Activated naive CD4-positive, alpha-beta T cell treated with anti-CD3 and anti-CD28 coated beads for 36 hours (primary cell): Measurements from ENCODE around the gene NFX1. TPM values are rescaled to one million over a fixed set of nuclear protein-coding genes. Genes with fewer than 3 reads are reported as not detected.

ENCODE experiments used
- CTCF ChIA-PET: fragments of 350-600 bp; sonication (Branson Sonifier 250); formaldehyde crosslinking; loops from one replicate; lab custom pipeline; 2021; ENCODE audit warnings: antibody characterized with exemption; lab: Charles Lee
- DNase-seq: peaks from one replicate; pipeline ENCODE4 v3.0.0-alpha.2; 2020
- H3K27ac Mint-ChIP-seq: one replicate; pipeline ENCODE4 v1.8.0; 2021; ENCODE audit warnings: mild to moderate bottlenecking, mixed read lengths
- H3K27me3 Mint-ChIP-seq: one replicate; pipeline ENCODE4 v1.8.0; 2021; ENCODE audit warnings: low read depth, mixed read lengths
- H3K36me3 Mint-ChIP-seq: one replicate; pipeline ENCODE4 v1.8.0; 2021; ENCODE audit warnings: low read depth, mixed read lengths
- H3K4me1 Mint-ChIP-seq: one replicate; pipeline ENCODE4 v1.8.0; 2021; ENCODE audit warnings: low read depth, mixed read lengths
- H3K4me3 Mint-ChIP-seq: one replicate; pipeline ENCODE4 v1.8.0; 2021; ENCODE audit warnings: mild to moderate bottlenecking, moderate library complexity, mixed read lengths
- H3K9me3 Mint-ChIP-seq: one replicate; pipeline ENCODE4 v1.8.0; 2021; ENCODE audit warnings: mixed read lengths
- intact Hi-C: fragments of 100-400 bp; cut with micrococcal nuclease; formaldehyde crosslinking; loops from one replicate; pipeline ENCODE4 v1.15.1; 2023
- total RNA-seq, 2 experiments: library from RNA; stranded (reverse); gene quantifications; one replicate each; pipeline ENCODE4 v1.2.3, GENCODE V29; 2021

The NFX1 gene
- total RNA-seq: 10 to 100 TPM; 32.4 to 32.6 TPM

DNA sequence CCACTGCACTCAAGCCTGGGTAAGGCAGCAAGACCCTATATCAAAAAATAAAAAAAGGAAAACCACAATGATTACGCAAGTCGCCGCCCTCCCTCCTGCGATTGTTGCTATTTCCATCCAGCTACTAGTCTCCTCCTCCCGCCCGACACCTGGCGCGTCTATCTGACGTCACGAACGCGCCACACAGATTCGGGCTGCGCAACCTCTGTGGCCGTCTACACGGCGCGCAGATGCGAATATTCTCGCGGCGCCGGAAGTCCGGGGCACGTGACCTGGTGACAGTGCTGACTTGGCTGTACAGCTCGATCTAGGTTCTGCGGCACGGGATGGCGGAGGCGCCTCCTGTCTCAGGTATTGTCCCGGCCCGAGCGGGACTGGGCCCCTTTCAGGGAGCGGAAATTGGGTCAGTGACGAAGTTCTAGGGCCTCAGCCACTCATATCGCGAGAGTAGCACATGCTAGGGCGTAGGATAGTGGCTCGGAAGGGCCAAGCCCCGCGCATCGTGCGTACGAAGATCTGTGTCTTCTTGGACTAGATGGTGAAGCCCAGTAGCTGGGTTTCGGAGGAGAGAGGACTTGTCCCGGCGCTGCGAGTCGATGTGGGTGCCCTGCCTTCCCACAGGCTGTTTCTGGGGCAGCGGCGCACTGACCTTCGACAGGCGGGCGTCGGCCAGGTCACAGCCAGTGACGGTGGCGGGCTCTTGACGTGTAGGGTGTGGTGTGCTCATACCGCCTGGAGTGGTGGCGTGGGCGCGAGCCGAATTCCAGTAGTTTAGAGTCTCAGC lies at the start of gene NFX1:
NFX1 (plus strand) TSS at position 270 of the 784 bp plus-strand sequence; CDS start at position 327, 57 bp downstream.
- H3K4me1 Mint-ChIP-seq: peaks cover 55% of the 10 kb centered on the region
- no peaks in the 10 kb centered on the region for H3K9me3 Mint-ChIP-seq
- H3K27ac Mint-ChIP-seq: peak within 1 kb of the TSS; percentile 99
- peak within 1 kb of the TSS; percentile 87 for H3K4me3 Mint-ChIP-seq
- no peaks in the 10 kb centered on the region for H3K27me3 Mint-ChIP-seq
- H3K36me3 Mint-ChIP-seq: peaks cover 28% of the 10 kb centered on the region
- DNase-seq: peak; percentile 99
- CTCF ChIA-PET: interaction anchor here (0.7 to 1.6 kb wide), 6 partner anchors 20 to 85 kb away, joined by 3 to 6 read pairs (median 4); no protein-coding TSS in a partner anchor
- intact Hi-C loops: loop anchor here (1.0 to 2.0 kb wide), 14 partner anchors 16 to 888 kb away; partner anchors contain the start of genes APTX, B4GALT1, BAG1 and DNAJA1

DNA sequence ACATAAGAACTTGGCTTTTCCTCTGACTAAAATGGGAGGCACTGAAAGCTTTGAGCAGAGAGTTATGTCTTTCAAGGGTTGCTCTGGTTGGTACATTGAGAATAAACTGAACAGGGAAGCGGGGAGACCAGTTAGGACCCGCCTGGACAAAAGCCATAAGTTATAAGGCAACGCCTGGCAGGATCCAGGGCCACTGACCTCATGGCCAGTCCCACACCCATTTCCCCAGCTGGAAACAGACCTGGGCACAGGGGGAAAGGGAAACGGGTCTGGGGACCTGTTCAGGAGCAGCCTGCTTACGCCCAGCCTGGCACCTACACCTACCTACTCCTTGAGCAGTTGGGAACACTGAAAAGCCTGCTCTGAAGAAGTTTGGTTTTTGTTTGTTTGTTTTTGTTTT lies 49.0 kb upstream of the NFX1 start:
- Mint-ChIP-seq H3K4me1 (no peaks in the 10 kb centered on the region), H3K36me3 (no peaks in the 10 kb centered on the region), H3K27me3 (peaks cover 2% of the 10 kb centered on the region), H3K4me3 (no peak overlapping the region), H3K27ac (no peak overlapping the region), H3K9me3 (no peaks in the 10 kb centered on the region)
- CTCF ChIA-PET: interaction anchor here (1.0 to 3.6 kb wide), 3 partner anchors 13 to 71 kb away, joined by 3 to 13 read pairs (median 3); no protein-coding TSS in a partner anchor
- no peak for DNase-seq
- intact Hi-C loops: no loop called here

DNA sequence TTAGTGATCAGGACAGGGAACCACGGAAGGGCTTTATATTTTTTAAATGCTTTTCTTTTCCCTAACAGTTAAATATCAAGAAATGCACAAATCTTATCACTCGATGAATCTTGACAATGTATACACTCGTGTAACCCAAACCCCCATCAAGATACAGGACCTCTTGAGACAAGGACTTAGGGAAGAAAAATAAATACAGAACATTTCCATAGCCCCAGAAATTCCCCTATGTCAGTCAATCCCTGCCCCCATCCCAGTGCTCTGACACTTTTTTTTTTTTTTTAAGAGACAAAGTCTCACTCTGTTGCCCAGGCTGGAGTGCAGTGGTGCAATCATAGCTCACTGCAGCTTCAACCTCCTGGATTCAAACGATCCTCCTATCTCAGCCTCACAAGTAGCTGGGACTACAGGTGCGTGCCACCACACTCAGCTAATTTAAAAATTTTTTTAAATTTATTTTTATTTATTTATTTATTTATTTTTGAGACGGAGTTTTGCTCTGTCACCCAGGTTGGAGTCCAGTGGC lies 47.6 kb upstream of the NFX1 start:
- Mint-ChIP-seq H3K27ac (no peak overlapping the region), H3K27me3 (peaks cover 2% of the 10 kb centered on the region), H3K4me1 (no peaks in the 10 kb centered on the region), H3K4me3 (no peak overlapping the region), H3K36me3 (peaks cover 5% of the 10 kb centered on the region), H3K9me3 (no peaks in the 10 kb centered on the region)
- CTCF ChIA-PET: interaction anchor here (1.0 to 3.6 kb wide), 2 partner anchors 10 to 17 kb away, joined by 3 to 13 read pairs; no protein-coding TSS in a partner anchor
- intact Hi-C loops: no loop called here
- no peak for DNase-seq

GRCh38 chr9:33244137-33244784 lies 46.1 kb upstream of the NFX1 start:
- DNase-seq: no peak
- Mint-ChIP-seq H3K4me1 (no peaks in the 10 kb centered on the region), H3K27me3 (peaks cover 2% of the 10 kb centered on the region), H3K4me3 (no peak overlapping the region), H3K36me3 (peaks cover 12% of the 10 kb centered on the region), H3K27ac (no peak overlapping the region), H3K9me3 (no peaks in the 10 kb centered on the region)
- CTCF ChIA-PET: interaction anchor here (1.1 kb wide), 1 partner anchor 18 kb away, joined by 4 read pairs; no protein-coding TSS in a partner anchor
- intact Hi-C loops: no loop called here

DNA sequence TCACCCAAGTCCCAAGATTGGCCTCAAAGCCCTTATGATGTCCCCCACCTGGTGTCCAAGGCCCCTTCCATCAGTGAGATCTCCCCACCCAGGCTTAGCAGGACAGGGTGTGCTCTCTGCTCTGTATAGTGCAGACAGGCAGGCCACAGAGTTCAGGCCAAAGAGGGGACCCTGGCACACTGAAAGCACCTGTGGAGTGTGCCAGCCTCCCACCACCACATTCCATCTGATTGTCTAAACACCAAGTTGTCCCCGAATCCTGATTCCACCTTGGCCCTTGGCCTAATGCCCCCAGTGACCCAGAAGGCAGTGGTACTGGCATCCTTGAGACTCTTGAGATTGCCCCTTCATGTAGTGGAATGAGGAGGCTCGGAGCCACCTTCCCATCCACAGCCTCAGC lies 45.0 kb upstream of the NFX1 start:
- Mint-ChIP-seq H3K4me3 (no peak overlapping the region), H3K4me1 (no peaks in the 10 kb centered on the region), H3K9me3 (no peaks in the 10 kb centered on the region), H3K36me3 (peaks cover 12% of the 10 kb centered on the region), H3K27me3 (no peaks in the 10 kb centered on the region), H3K27ac (no peak overlapping the region)
- no peak for DNase-seq
- CTCF ChIA-PET: no interaction called here
- intact Hi-C loops: no loop called here

- no peaks in the 10 kb centered on the region for H3K4me1 Mint-ChIP-seq
- intact Hi-C loops: no loop called here
- DNase-seq: no peak
- H3K4me3 Mint-ChIP-seq: no peak overlapping the region
- no peak overlapping the region for H3K27ac Mint-ChIP-seq
- no peaks in the 10 kb centered on the region for H3K27me3 Mint-ChIP-seq
- CTCF ChIA-PET: interaction anchor here (0.8 kb wide), 1 partner anchor 20 kb away, joined by 3 read pairs; no protein-coding TSS in a partner anchor
- peaks cover 16% of the 10 kb centered on the region for H3K36me3 Mint-ChIP-seq
- H3K9me3 Mint-ChIP-seq: no peaks in the 10 kb centered on the region
Observed at GRCh38 chr9:33246269-33246860, 44.0 kb upstream of the NFX1 start.

GRCh38 chr9:33248606-33249005 lies 41.7 kb upstream of the NFX1 start:
- H3K4me3 Mint-ChIP-seq: no peak overlapping the region
- intact Hi-C loops: no loop called here
- no peaks in the 10 kb centered on the region for H3K27me3 Mint-ChIP-seq
- no peak overlapping the region for H3K27ac Mint-ChIP-seq
- CTCF ChIA-PET: interaction anchor here (0.6 kb wide), 1 partner anchor 692 kb away, joined by 3 read pairs; no protein-coding TSS in a partner anchor
- no peak for DNase-seq
- H3K4me1 Mint-ChIP-seq: no peaks in the 10 kb centered on the region
- no peaks in the 10 kb centered on the region for H3K9me3 Mint-ChIP-seq
- H3K36me3 Mint-ChIP-seq: peaks cover 23% of the 10 kb centered on the region

DNA sequence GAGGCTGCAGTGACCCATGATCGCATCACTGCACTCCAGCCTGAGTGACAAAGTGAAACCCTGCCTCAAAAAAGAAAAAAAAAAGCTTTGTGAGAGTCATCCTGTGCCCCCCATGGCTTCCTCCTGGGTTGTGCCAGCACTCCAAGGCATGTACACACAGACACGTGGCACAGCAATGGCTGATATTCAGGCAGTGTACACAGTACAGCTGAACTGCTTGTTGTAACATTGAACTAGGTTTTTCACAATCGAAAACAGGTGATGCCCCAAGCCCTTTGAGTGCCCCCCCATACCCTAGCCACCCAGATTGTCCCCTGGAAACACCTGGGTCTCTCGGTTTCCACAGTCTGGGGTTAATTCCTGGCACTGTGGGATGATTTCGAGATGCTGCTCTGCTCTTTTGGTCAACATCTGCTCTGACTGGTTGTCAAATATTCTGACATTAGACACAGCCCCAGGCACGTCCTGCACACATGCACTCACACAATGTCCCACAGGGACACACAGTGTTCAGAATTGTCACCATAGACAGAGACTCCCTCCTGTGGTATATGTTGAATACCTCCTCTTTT lies 41.1 kb upstream of the NFX1 start:
- Mint-ChIP-seq H3K4me1 (no peaks in the 10 kb centered on the region), H3K27me3 (no peaks in the 10 kb centered on the region), H3K36me3 (peaks cover 24% of the 10 kb centered on the region), H3K9me3 (no peaks in the 10 kb centered on the region), H3K4me3 (no peak overlapping the region), H3K27ac (no peak overlapping the region)
- intact Hi-C loops: no loop called here
- CTCF ChIA-PET: interaction anchor here (0.6 kb wide), 2 partner anchors 23 to 692 kb away, joined by 3 to 4 read pairs; no protein-coding TSS in a partner anchor
- DNase-seq: no peak

GRCh38 chr9:33249983-33250382 lies 40.3 kb upstream of the NFX1 start:
- DNase-seq: no peak
- Mint-ChIP-seq H3K27ac (no peak overlapping the region), H3K4me3 (no peak overlapping the region), H3K4me1 (no peaks in the 10 kb centered on the region), H3K36me3 (peaks cover 30% of the 10 kb centered on the region), H3K27me3 (no peaks in the 10 kb centered on the region), H3K9me3 (no peaks in the 10 kb centered on the region)
- intact Hi-C loops: no loop called here
- CTCF ChIA-PET: interaction anchor here (0.6 kb wide), 1 partner anchor 24 kb away, joined by 4 read pairs; no protein-coding TSS in a partner anchor

DNA sequence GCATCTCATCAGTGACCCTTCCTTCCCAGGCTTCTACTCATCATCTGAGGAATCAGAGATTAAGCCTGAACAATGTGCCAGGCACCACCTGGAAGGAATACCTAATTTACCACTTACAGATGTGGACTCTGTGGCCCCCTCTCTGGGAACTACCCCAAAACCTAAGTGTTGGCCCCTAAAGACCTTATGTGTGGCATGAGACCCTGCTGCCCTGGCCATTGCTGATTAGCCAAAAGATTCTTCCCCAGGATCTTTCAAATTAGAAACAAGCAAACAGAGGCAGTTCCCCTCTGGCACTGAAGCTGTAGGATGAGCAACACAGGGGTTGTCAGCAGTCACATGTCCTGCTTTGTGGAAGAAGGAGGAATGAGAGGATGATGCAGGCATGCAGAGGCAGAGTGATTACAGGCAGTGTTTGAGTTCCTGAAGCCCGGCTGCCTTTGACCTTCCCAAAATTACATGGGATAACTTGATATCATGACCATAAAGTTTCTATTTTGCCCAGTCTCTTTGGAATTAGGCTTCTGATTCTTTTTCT lies 39.8 kb upstream of the NFX1 start:
- no peak overlapping the region for H3K4me3 Mint-ChIP-seq
- H3K4me1 Mint-ChIP-seq: no peaks in the 10 kb centered on the region
- DNase-seq: no peak
- peaks cover 31% of the 10 kb centered on the region for H3K36me3 Mint-ChIP-seq
- H3K27me3 Mint-ChIP-seq: no peaks in the 10 kb centered on the region
- CTCF ChIA-PET: no interaction called here
- H3K9me3 Mint-ChIP-seq: no peaks in the 10 kb centered on the region
- intact Hi-C loops: no loop called here
- no peak overlapping the region for H3K27ac Mint-ChIP-seq

- CTCF ChIA-PET: no interaction called here
- intact Hi-C loops: no loop called here
- no peaks in the 10 kb centered on the region for H3K27me3 Mint-ChIP-seq
- no peak overlapping the region for H3K4me3 Mint-ChIP-seq
- H3K27ac Mint-ChIP-seq: no peak overlapping the region
- H3K36me3 Mint-ChIP-seq: peaks cover 33% of the 10 kb centered on the region
- no peaks in the 10 kb centered on the region for H3K4me1 Mint-ChIP-seq
- no peaks in the 10 kb centered on the region for H3K9me3 Mint-ChIP-seq
- no peak for DNase-seq
Observed at GRCh38 chr9:33254211-33254610, 36.1 kb upstream of the NFX1 start.
